Sigmoid colon (tissue), 7 donors: Measurements from ENCODE around the gene NFIA. TPM values are rescaled to one million over a fixed set of nuclear protein-coding genes. Genes with fewer than 3 reads are reported as not detected.

ENCODE experiments used
- DNase-seq: peaks from one replicate; pipeline ENCODE4 v3.0.0-alpha.2; 2019
- H3K27ac ChIP-seq, 4 donors: fragments of 200-600 bp; sonication (generic); one replicate each; pipeline ENCODE4 v1.5.1; 2016 to 2019; ENCODE audit warnings: mild to moderate bottlenecking in 1 of 4
- H3K27me3 ChIP-seq, 3 donors: fragments of 200-600 bp; sonication (generic); one replicate each; pipeline ENCODE4 v1.5.1; 2019; ENCODE audit warnings: mild to moderate bottlenecking in 1 of 3
- H3K36me3 ChIP-seq, 4 donors: fragments of 200-600 bp; sonication (generic); one replicate each; pipeline ENCODE4 v1.5.1; 2016 to 2019
- H3K4me1 ChIP-seq, 4 donors: fragments of 200-600 bp; sonication (generic); one replicate each; pipeline ENCODE4 v1.5.1; 2017 to 2019
- H3K4me3 ChIP-seq, 4 donors: fragments of 200-600 bp; sonication (generic); one replicate each; pipeline ENCODE4 v1.5.1; 2017 to 2019; ENCODE audit warnings: mild to moderate bottlenecking in 2 of 4, moderate library complexity in 1 of 4
- H3K9me3 ChIP-seq, 4 donors: fragments of 200-600 bp in 3 of 4; sonication (generic) in 3 of 4; one replicate each; pipeline versions ENCODE4 v1.5.1 to v1.6.1; 2013 to 2019
- CTCF ChIP-seq, 4 experiments: fragments of 450-650 bp in 3 of 4; fragments of 200-600 bp in 1 of 4; IDR thresholded peaks; one replicate each; pipeline ENCODE4 v1.5.1; 2016 to 2019; ENCODE audit warnings: antibody characterized with exemption in 4 of 4, mild to moderate bottlenecking in 3 of 4, moderate library complexity in 2 of 4
- EP300 ChIP-seq, 4 donors: sonication (generic); formaldehyde crosslinking; IDR thresholded peaks; one replicate each; pipeline ENCODE4 v1.6.1; 2017; ENCODE audit warnings: antibody characterized with exemption in 4 of 4
- POLR2A ChIP-seq, 2 donors: fragments of 450-650 bp; IDR thresholded peaks; one replicate each; pipeline ENCODE4 v1.6.1; 2016; ENCODE audit warnings: antibody characterized with exemption in 2 of 2, mild to moderate bottlenecking in 2 of 2, moderate library complexity in 2 of 2
- POLR2AphosphoS5 ChIP-seq, 4 donors: sonication (generic); formaldehyde crosslinking; IDR thresholded peaks; one replicate each; pipeline ENCODE4 v1.6.1; 2017; ENCODE audit warnings: antibody characterized with exemption in 4 of 4
- WGBS, 2 donors: extraction: QIAGEN DNeasy Blood & Tissue Kit; methylation state at CpG; one replicate each; pipeline ENCODE4 v1.1.7; 2013; 5-methylcytosine and 5-hydroxymethylcytosine counted together
- intact Hi-C: fragments of 100-400 bp; cut with DNase I; formaldehyde crosslinking; loops from one replicate; pipeline ENCODE4 v1.15.1; 2023
- polyA plus RNA-seq, 3 donors: library from polyadenylated mRNA; stranded (reverse); fragments of 200-250 nt; gene quantifications; one replicate each; pipeline ENCODE4 v1.2.3, GENCODE V29; 2013
- total RNA-seq, 4 donors: library from RNA; depleted of rRNA; stranded (reverse); fragments of >200 nt; gene quantifications; one replicate each; pipeline ENCODE4 v1.1.0, GENCODE V29; 2016
- donor health status: healthy with polysubstance abuse.
- donor health status: Bipolar disorder and iron deficiency.
- donor health status: healthy.

NFIA gene
- total and polyA plus RNA-seq, 7 donors = 2.3 to 154 (median 79.7) TPM

DNA sequence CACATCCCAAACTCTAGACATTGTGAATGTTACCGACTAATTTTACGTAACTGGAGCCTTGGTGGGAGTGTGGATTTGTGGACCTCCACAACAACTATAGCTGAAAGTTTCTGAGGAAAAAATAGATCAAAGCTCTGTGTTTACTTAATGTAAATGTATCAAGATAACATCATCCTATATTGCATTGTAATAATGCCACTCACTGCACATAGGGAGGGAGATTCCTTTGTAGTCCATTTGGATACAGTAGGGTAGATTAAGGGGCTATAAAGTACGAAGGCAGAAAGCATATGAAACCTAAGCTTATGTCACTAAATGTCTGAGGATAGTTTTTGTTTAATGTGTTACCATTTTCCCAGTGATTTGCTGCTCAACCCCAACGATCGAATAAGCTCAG is 369.2 kb downstream of the NFIA start:
- 44 to 67% methylated on average over 5 of the region's 5 CpGs for WGBS, 2 donors
- TF ChIP-seq POLR2AphosphoS5 (IDR thresholded peaks at IDR 0.05) (no peak), CTCF (IDR thresholded peaks at IDR 0.05) (no peak), EP300 (IDR thresholded peaks at IDR 0.05) (no peak), POLR2A (IDR thresholded peaks at IDR 0.05) (no peak)

DNA sequence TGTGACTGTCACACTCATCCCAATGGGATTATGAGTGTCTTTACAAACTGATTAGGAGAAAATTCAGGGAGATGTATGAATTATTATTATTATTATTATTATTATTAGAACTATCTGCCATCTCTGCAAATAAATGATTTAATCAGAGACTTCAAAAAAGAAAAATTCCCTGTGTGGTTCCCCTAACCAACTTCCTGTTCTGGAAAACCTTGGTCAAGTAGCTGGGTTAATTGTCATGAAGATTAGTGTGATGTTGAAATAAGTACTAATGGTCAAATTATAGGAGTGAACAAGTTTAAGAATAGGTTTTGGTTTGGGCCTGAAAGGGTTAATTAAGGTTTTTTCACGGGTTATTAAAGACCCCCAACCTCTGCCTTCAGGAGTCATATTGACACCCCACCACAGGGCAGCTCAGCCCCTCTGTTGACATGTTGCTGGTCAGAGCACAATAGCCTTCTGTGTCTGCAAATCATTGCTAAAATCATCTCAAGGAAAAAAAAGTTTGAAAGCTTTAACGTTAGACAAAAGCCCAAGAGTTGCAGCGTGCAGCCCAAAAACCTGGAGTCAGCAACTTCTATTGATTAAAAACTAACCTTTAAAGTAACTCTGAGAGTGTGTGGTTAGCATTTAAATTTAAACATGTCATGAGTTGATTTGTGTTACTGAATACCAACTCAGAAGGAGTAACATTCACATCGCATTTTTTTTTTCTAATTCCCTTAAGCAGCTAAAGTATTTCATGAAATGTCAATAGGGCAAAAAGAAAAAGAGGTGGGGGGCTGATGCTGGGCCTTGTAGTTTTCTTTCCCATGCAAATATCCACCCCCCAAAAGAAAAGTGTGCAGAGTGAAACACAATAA is 370.0 kb downstream of the NFIA start:
- no peaks in the 10 kb centered on the region for H3K9me3 ChIP-seq
- 9 to 20% methylated on average over 4 of the region's 4 CpGs for WGBS, 2 donors
- intact Hi-C loops = loop anchor here (1.0 to 10.0 kb wide), 7 partner anchors 55 to 480 kb away; no protein-coding TSS in a partner anchor
- H3K4me1 ChIP-seq = peaks cover 0 to 57% (median 50%) of the 10 kb centered on the region in 4 donors
- TF ChIP-seq EP300 (IDR thresholded peaks at IDR 0.05) = no peak
- TF ChIP-seq POLR2A (IDR thresholded peaks at IDR 0.05) = no peak
- TF ChIP-seq CTCF (IDR thresholded peaks at IDR 0.05) = no peak
- TF ChIP-seq POLR2AphosphoS5 (IDR thresholded peaks at IDR 0.05) = no peak
- peak overlapping the region; percentile 66 to 80 (median 76) for H3K27ac ChIP-seq
- H3K27me3 ChIP-seq = no peaks in the 10 kb centered on the region
- DNase-seq = no peak
- H3K4me3 ChIP-seq = peak overlapping the region in 1 of 4 donors; percentile 3
- H3K36me3 ChIP-seq = peaks cover 0 to 12% (median 2%) of the 10 kb centered on the region in 4 donors

More for the DNA sequence above, 369.2 kb downstream of the NFIA start:
- peaks cover 0 to 59% (median 52%) of the 10 kb centered on the region in 4 donors for H3K4me1 ChIP-seq
- intact Hi-C loops = loop anchor here (5.0 to 10.0 kb wide), 5 partner anchors 54 to 479 kb away; no protein-coding TSS in a partner anchor
- no peak overlapping the region for H3K4me3 ChIP-seq
- peak overlapping the region; percentile 57 to 80 (median 76) for H3K27ac ChIP-seq
- DNase-seq = no peak
- H3K9me3 ChIP-seq = no peaks in the 10 kb centered on the region
- no peaks in the 10 kb centered on the region for H3K27me3 ChIP-seq
- H3K36me3 ChIP-seq = peaks cover 0 to 12% (median 2%) of the 10 kb centered on the region in 4 donors

- peak overlapping the region in 1 of 4 donors; percentile 3 for H3K4me3 ChIP-seq
- intact Hi-C loops = loop anchor here (1.0 to 10.0 kb wide), 7 partner anchors 56 to 481 kb away; no protein-coding TSS in a partner anchor
- peak overlapping the region; percentile 70 to 80 (median 76) for H3K27ac ChIP-seq
- no peaks in the 10 kb centered on the region for H3K9me3 ChIP-seq
- DNase-seq = peak; percentile 97
- peaks cover 0 to 12% (median 2%) of the 10 kb centered on the region in 4 donors for H3K36me3 ChIP-seq
- WGBS, 2 donors = 26 to 27% methylated on average over 10 of the region's 10 CpGs
- H3K27me3 ChIP-seq = no peaks in the 10 kb centered on the region
- TF ChIP-seq CTCF (IDR thresholded peaks at IDR 0.05) = peak; percentile 54 to 64 (median 60)
- no peak for TF ChIP-seq POLR2A (IDR thresholded peaks at IDR 0.05)
- TF ChIP-seq POLR2AphosphoS5 (IDR thresholded peaks at IDR 0.05) = peak; percentile 29 to 58 (median 44)
- peaks cover 0 to 57% (median 50%) of the 10 kb centered on the region in 4 donors for H3K4me1 ChIP-seq
Measured at GRCh38 chr1:61453111-61453961, 371.0 kb downstream of the NFIA start.

DNA sequence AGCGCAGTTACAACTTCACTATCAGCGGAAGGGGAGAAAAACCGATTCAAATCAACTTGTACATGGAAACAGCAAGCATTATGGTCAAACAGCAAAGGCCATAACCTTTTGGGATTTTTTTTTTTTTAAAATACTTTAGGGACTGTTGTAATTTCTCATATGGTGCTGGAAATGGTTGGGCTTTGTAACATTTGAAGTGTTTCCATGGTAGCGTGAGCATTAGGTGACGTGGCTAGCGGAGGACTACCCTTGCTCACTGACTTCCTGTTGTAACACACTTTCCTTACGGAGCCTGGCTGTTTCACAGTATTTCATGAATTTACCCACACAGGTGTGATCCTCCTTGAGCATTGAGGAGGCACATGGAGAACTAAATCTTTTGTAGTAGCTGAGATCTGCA is 373.0 kb downstream of the NFIA start:
- Histone ChIP-seq H3K27ac (peak overlapping the region in 1 of 4 donors; percentile 80), H3K36me3 (peaks cover 0 to 13% (median 2%) of the 10 kb centered on the region in 4 donors), H3K4me3 (no peak overlapping the region), H3K9me3 (no peaks in the 10 kb centered on the region), H3K4me1 (peaks cover 0 to 41% (median 38%) of the 10 kb centered on the region in 4 donors), H3K27me3 (no peaks in the 10 kb centered on the region)
- WGBS, 2 donors = 92 to 94% methylated on average over 7 of the region's 7 CpGs
- TF ChIP-seq EP300 (IDR thresholded peaks at IDR 0.05) (no peak), POLR2A (IDR thresholded peaks at IDR 0.05) (no peak), POLR2AphosphoS5 (IDR thresholded peaks at IDR 0.05) (no peak), CTCF (IDR thresholded peaks at IDR 0.05) (no peak)
- intact Hi-C loops = loop anchor here (10.0 kb wide), 1 partner anchor 271 kb away; no protein-coding TSS in a partner anchor
- no peak for DNase-seq
